Liver (tissue), 9 donors: Measurements from ENCODE around the gene FARP1. TPM values are rescaled to one million over a fixed set of nuclear protein-coding genes. Genes with fewer than 3 reads are reported as not detected.

ENCODE experiments used
- DNase-seq: peaks from one replicate; pipeline ENCODE4 v3.0.0-alpha.2; 2017; ENCODE audit warnings: low spot score
- H3K27ac ChIP-seq, 2 donors: one replicate each; pipeline ENCODE4 v1.7.0; 2013; ENCODE audit warnings: inconsistent platforms in 2 of 2, low read length in 2 of 2, control low read depth in 1 of 2, low read depth in 1 of 2, mild to moderate bottlenecking in 1 of 2
- H3K27me3 ChIP-seq, 4 donors: one replicate each; pipeline versions ENCODE4 v1.6.1 to v1.7.0; 2013; ENCODE audit warnings: low read length in 3 of 4, inconsistent platforms in 1 of 4, mild to moderate bottlenecking in 1 of 4, moderate library complexity in 1 of 4; ENCODE audit not compliant: control insufficient read depth in 4 of 4, insufficient read depth in 4 of 4
- H3K36me3 ChIP-seq, 4 donors: one replicate each; pipeline versions ENCODE4 v1.6.1 to v1.7.0; 2013; ENCODE audit warnings: low read length in 3 of 4, mild to moderate bottlenecking in 3 of 4, low read depth in 1 of 4, moderate library complexity in 1 of 4; ENCODE audit not compliant: control insufficient read depth in 4 of 4, insufficient read depth in 3 of 4
- H3K4me1 ChIP-seq, 4 donors: one replicate each; pipeline versions ENCODE4 v1.6.1 to v1.7.0; 2013; ENCODE audit warnings: low read length in 3 of 4, mild to moderate bottlenecking in 3 of 4, moderate library complexity in 1 of 4; ENCODE audit not compliant: control insufficient read depth in 4 of 4, insufficient read depth in 4 of 4
- H3K4me3 ChIP-seq, 3 donors: one replicate each; pipeline versions ENCODE4 v1.6.1 to v1.7.0; 2013; ENCODE audit warnings: low read length in 3 of 3, control low read depth in 1 of 3, low read depth in 1 of 3, mild to moderate bottlenecking in 1 of 3
- H3K9ac ChIP-seq, 2 donors: one replicate each; pipeline ENCODE4 v1.7.0; 2013; ENCODE audit warnings: low read length in 2 of 2, mild to moderate bottlenecking in 2 of 2, moderate library complexity in 2 of 2, control low read depth in 1 of 2, low read depth in 1 of 2
- H3K9me3 ChIP-seq, 4 donors: one replicate each; pipeline versions ENCODE4 v1.6.1 to v1.7.0; 2013; ENCODE audit warnings: low read length in 3 of 4; ENCODE audit not compliant: control insufficient read depth in 4 of 4
- ATF3 ChIP-seq: IDR thresholded peaks from 2 replicates; pipeline ENCODE4 v1.6.1; 2016; ENCODE audit warnings: antibody characterized with exemption
- CTCF ChIP-seq: fragments of 150-350 bp; IDR thresholded peaks from 2 replicates; pipeline ENCODE4 v1.5.1; 2017; ENCODE audit warnings: improper control_type of control experiment, low read depth, low read length; ENCODE audit not compliant: missing input control
- EGR1 ChIP-seq, 2 donors: IDR thresholded peaks; 2 replicates each; pipeline ENCODE4 v1.6.1; 2016 to 2018; ENCODE audit warnings: antibody characterized with exemption in 2 of 2, low read depth in 2 of 2
- FOXA1 ChIP-seq: IDR thresholded peaks from 2 replicates; pipeline ENCODE4 v1.6.1; 2016; ENCODE audit warnings: antibody characterized with exemption
- FOXA2 ChIP-seq: IDR thresholded peaks from 2 replicates; pipeline ENCODE4 v1.6.1; 2016; ENCODE audit warnings: antibody characterized with exemption
- GABPA ChIP-seq, 2 donors: IDR thresholded peaks in 1 of 2; conservative IDR thresholded peaks in 1 of 2; 2 replicates each; pipeline ENCODE4 v1.6.1; 2016; ENCODE audit warnings: antibody characterized with exemption in 2 of 2, mild to moderate bottlenecking in 1 of 2, moderate library complexity in 1 of 2
- HNF4A ChIP-seq, 2 donors: conservative IDR thresholded peaks; 2 replicates each; pipeline ENCODE4 v1.6.1; 2016; ENCODE audit warnings: antibody characterized with exemption in 2 of 2, mild to moderate bottlenecking in 2 of 2
- HNF4G ChIP-seq: IDR thresholded peaks from 2 replicates; pipeline ENCODE4 v1.6.1; 2016; ENCODE audit warnings: antibody characterized with exemption
- JUND ChIP-seq, 2 donors: IDR thresholded peaks; 2 replicates each; pipeline ENCODE4 v1.6.1; 2016; ENCODE audit warnings: antibody characterized with exemption in 2 of 2
- MAX ChIP-seq: IDR thresholded peaks from 2 replicates; pipeline ENCODE4 v1.6.1; 2016; ENCODE audit warnings: antibody characterized with exemption
- NR2F2 ChIP-seq: IDR thresholded peaks from 2 replicates; pipeline ENCODE4 v1.6.1; 2016; ENCODE audit warnings: antibody characterized with exemption
- RAD21 ChIP-seq, 2 donors: IDR thresholded peaks; 2 replicates each; pipeline ENCODE4 v1.6.1; 2016; ENCODE audit warnings: antibody characterized with exemption in 2 of 2, mild to moderate bottlenecking in 2 of 2
- REST ChIP-seq: IDR thresholded peaks from 2 replicates; pipeline ENCODE4 v1.6.1; 2016; ENCODE audit warnings: antibody characterized with exemption, mild to moderate bottlenecking
- RXRA ChIP-seq, 2 donors: IDR thresholded peaks; 2 replicates each; pipeline ENCODE4 v1.6.1; 2017 to 2018; ENCODE audit warnings: antibody characterized with exemption in 2 of 2, mild to moderate bottlenecking in 1 of 2
- SP1 ChIP-seq: IDR thresholded peaks from 2 replicates; pipeline ENCODE4 v1.6.1; 2018; ENCODE audit warnings: antibody characterized with exemption, mild to moderate bottlenecking
- TAF1 ChIP-seq: conservative IDR thresholded peaks from 2 replicates; pipeline ENCODE4 v1.6.1; 2016; ENCODE audit warnings: antibody characterized with exemption, mild to moderate bottlenecking
- YY1 ChIP-seq: IDR thresholded peaks from 2 replicates; pipeline ENCODE4 v1.6.1; 2016; ENCODE audit warnings: antibody characterized with exemption, mild to moderate bottlenecking
- ZBTB33 ChIP-seq: IDR thresholded peaks from 2 replicates; pipeline ENCODE4 v1.6.1; 2016; ENCODE audit warnings: antibody characterized with exemption
- WGBS: extraction: QIAGEN DNeasy Blood & Tissue Kit; methylation state at CpG from one replicate; pipeline ENCODE4 v1.1.7; 2013; 5-methylcytosine and 5-hydroxymethylcytosine counted together
- polyA plus RNA-seq, 2 donors: library from polyadenylated mRNA; stranded (reverse) in 1 of 2; unstranded in 1 of 2; fragments of 200-250 nt in 1 of 2; fragments of >200 nt in 1 of 2; fragmentation: Nextera tagmentation in 1 of 2; extraction: Ambion mirVana in 1 of 2; gene quantifications; one replicate each; pipeline versions ENCODE4 v1.2.1 to v1.2.3, GENCODE V29; 2013 to 2015
- total RNA-seq, 2 donors: library from RNA; depleted of rRNA; stranded (reverse); fragments of >200 nt; gene quantifications; one replicate each; pipeline ENCODE4 v1.2.3, GENCODE V29; 2014
- donor health status: healthy.
- donor health status: healthy.
- donor health status: healthy.
- donor health status: healthy.
- donor health status: healthy.

Gene FARP1
- total and polyA plus RNA-seq, 4 donors: 28.4 to 62.6 (median 39.8) TPM

GRCh38 chr13:98482476-98483444 lies 339.9 kb downstream of the FARP1 start:
- no peak overlapping the region for H3K4me3 ChIP-seq
- DNase-seq: no peak
- H3K9me3 ChIP-seq: no peaks in the 10 kb centered on the region
- H3K4me1 ChIP-seq: peaks cover 27 to 51% (median 43%) of the 10 kb centered on the region in 4 donors
- peak overlapping the region; percentile 18 to 34 for H3K9ac ChIP-seq
- peak overlapping the region; percentile 81 to 84 for H3K27ac ChIP-seq
- no peaks in the 10 kb centered on the region for H3K27me3 ChIP-seq
- H3K36me3 ChIP-seq: no peaks in the 10 kb centered on the region
- TF ChIP-seq MAX (peak; percentile 39), NR2F2 (no peak), HNF4A (conservative IDR thresholded peaks at IDR 0.05) (peak; percentile 64 to 68), ATF3 (no peak), SP1 (peak; percentile 46), EGR1 (IDR thresholded peaks at IDR 0.05; ENCODE audit: low read depth in 2 of 2) (no peak), TAF1 (no peak), RXRA (IDR thresholded peaks at IDR 0.05) (peak; percentile 93 to 94), RAD21 (IDR thresholded peaks at IDR 0.05) (peak; percentile 13 to 54), REST (no peak), GABPA (IDR thresholded peaks at IDR 0.05 in 1 of 2, conservative IDR thresholded peaks at IDR 0.05 in 1 of 2) (no peak), FOXA1 (no peak), YY1 (peak; percentile 50), JUND (IDR thresholded peaks at IDR 0.05) (peak in 1 of 2 donors; percentile 35), FOXA2 (no peak), HNF4G (no peak), ZBTB33 (no peak), CTCF (no peak)
- 41% methylated on average over 28 of the region's 28 CpGs for WGBS
